ENCODE measurements around the gene PSKH1.

DNA sequence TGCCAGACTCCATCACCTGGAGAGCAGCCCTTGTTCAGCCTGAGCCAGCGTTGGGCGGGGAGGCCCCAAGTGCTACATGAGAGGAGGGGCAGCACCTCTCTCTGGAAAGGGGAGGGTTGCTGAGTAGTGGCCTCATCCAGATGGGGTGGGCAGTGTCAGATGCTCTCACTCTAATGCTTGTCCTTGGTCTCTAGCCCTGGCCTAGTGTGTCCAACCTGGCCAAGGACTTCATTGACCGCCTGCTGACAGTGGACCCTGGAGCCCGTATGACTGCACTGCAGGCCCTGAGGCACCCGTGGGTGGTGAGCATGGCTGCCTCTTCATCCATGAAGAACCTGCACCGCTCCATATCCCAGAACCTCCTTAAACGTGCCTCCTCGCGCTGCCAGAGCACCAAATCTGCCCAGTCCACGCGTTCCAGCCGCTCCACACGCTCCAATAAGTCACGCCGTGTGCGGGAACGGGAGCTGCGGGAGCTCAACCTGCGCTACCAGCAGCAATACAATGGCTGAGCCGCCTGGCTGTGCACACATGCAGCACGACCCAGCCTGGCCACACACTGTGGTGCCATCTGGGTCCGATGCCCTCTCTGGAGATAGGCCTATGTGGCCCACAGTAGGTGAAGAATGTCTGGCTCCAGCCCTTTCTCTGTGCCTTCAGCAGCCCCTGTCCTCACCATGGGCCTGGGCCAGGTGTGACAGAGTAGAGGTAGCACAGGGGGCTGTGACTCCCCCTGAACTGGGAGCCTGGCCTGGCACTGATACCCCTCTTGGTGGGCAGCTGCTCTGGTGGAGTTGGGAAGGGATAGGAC, 34.3 kb downstream of the PSKH1 start:
- no peak for TF ChIP-seq EGR1 (IDR thresholded peaks at IDR 0.05; ENCODE audit: borderline replicate concordance in 1 of 2, low read depth in 2 of 2, low read length in 2 of 2)
- no peak for TF ChIP-seq CTCF (IDR thresholded peaks at IDR 0.05 in 2 of 3, conservative IDR thresholded peaks at IDR 0.05 in 1 of 3; ENCODE audit: control insufficient read depth in 2 of 3, extremely low read depth in 1 of 3, insufficient read depth in 1 of 3, low read depth in 3 of 3, low read length in 3 of 3)
- TF ChIP-seq ZNF274 (IDR thresholded peaks at IDR 0.05; ENCODE audit: insufficient read depth, insufficient read length): no peak
- no peak for TF ChIP-seq NBN (IDR thresholded peaks at IDR 0.05)
- TF ChIP-seq RFX5 (IDR thresholded peaks at IDR 0.05; ENCODE audit: low read depth, low read length): no peak
- TF ChIP-seq NFYB (IDR thresholded peaks at IDR 0.05; ENCODE audit: insufficient read depth, low read depth, low read length): no peak
- TF ChIP-seq EZH2 (IDR thresholded peaks at IDR 0.05; ENCODE audit: borderline replicate concordance, control insufficient read depth, low read depth, low read length): no peak
- TF ChIP-seq NR2C1 (IDR thresholded peaks at IDR 0.05): no peak
- no peak for TF ChIP-seq ZNF687 (IDR thresholded peaks at IDR 0.05)
- TF ChIP-seq SIX5 (IDR thresholded peaks at IDR 0.05; ENCODE audit: low read depth, low read length, severe bottlenecking): no peak
- no peak for TF ChIP-seq RELA (IDR thresholded peaks at IDR 0.05; ENCODE audit: borderline replicate concordance, partially characterized antibody)
- no peak for TF ChIP-seq TCF7 (IDR thresholded peaks at IDR 0.05; ENCODE audit: borderline replicate concordance)
- no peak for TF ChIP-seq EP300 (IDR thresholded peaks at IDR 0.05; ENCODE audit: borderline replicate concordance in 1 of 2, control insufficient read depth in 1 of 2, low read depth in 2 of 2, low read length in 2 of 2)
- no peak for TF ChIP-seq POLR2AphosphoS2 (IDR thresholded peaks at IDR 0.05; ENCODE audit: low read depth, low read length)
